Stomach (tissue), 9 donors: ENCODE measurements around the gene DNASE2. TPM values are rescaled to one million over a fixed set of nuclear protein-coding genes. Genes with fewer than 3 reads are reported as not detected.

ENCODE experiments used
- DNase-seq, 2 donors: peaks; one replicate each; pipeline versions ENCODE4 v3.0.0 to v3.0.0-alpha.2; 2013 to 2019
- H3K27ac ChIP-seq, 5 donors: fragments of 200-600 bp in 4 of 5; sonication (generic) in 4 of 5; one replicate each; pipeline ENCODE4 v1.5.1; 2013 to 2019; ENCODE audit warnings: mild to moderate bottlenecking in 1 of 5, moderate library complexity in 1 of 5
- H3K27me3 ChIP-seq, 3 donors: fragments of 200-600 bp; sonication (generic); one replicate each; pipeline ENCODE4 v1.5.1; 2017 to 2019; ENCODE audit warnings: mixed run types in 1 of 3
- H3K36me3 ChIP-seq, 4 donors: fragments of 200-600 bp; sonication (generic); 1 replicate in 3 of 4; 2 replicates in 1 of 4; pipeline ENCODE4 v1.5.1; 2016 to 2019
- H3K4me1 ChIP-seq, 4 donors: fragments of 200-600 bp; sonication (generic); one replicate each; pipeline ENCODE4 v1.5.1; 2016 to 2019
- H3K4me3 ChIP-seq, 4 donors: fragments of 200-600 bp; sonication (generic) in 3 of 4; one replicate each; pipeline ENCODE4 v1.5.1; 2016 to 2019; ENCODE audit warnings: mild to moderate bottlenecking in 1 of 4
- H3K9me3 ChIP-seq, 4 donors: fragments of 200-600 bp; sonication (generic); one replicate each; pipeline ENCODE4 v1.5.1; 2016 to 2019
- EP300 ChIP-seq: sonication (generic); formaldehyde crosslinking; IDR thresholded peaks from one replicate; pipeline ENCODE4 v1.6.1; 2017; ENCODE audit warnings: antibody characterized with exemption
- POLR2A ChIP-seq, 4 donors: fragments of 450-650 bp; IDR thresholded peaks; one replicate each; pipeline ENCODE4 v1.6.1; 2016; ENCODE audit warnings: antibody characterized with exemption in 4 of 4, control low read depth in 2 of 4, mild to moderate bottlenecking in 1 of 4, moderate library complexity in 1 of 4
- POLR2AphosphoS5 ChIP-seq, 3 donors: sonication (generic); formaldehyde crosslinking; IDR thresholded peaks; one replicate each; pipeline ENCODE4 v1.6.1; 2016; ENCODE audit warnings: antibody characterized with exemption in 3 of 3
- WGBS, 5 donors: extraction: QIAGEN DNeasy Blood & Tissue Kit in 3 of 5; methylation state at CpG; one replicate each; pipeline versions ENCODE4 v1.1.5 to v1.1.7; 2013 to 2018; 5-methylcytosine and 5-hydroxymethylcytosine counted together
- intact Hi-C: fragments of 100-400 bp; cut with DNase I; formaldehyde crosslinking; loops from one replicate; pipeline ENCODE4 v1.15.1; 2023; ENCODE audit warnings: low total_unique reads
- polyA plus RNA-seq, 3 donors: library from polyadenylated mRNA; stranded (reverse); fragments of 200-250 nt; gene quantifications; one replicate each; pipeline ENCODE4 v1.2.3, GENCODE V29; 2013
- total RNA-seq, 5 donors: library from RNA; depleted of rRNA; stranded (reverse); fragments of >200 nt; gene quantifications; one replicate each; pipeline versions ENCODE4 v1.1.0 to v1.2.3, GENCODE V29; 2014 to 2016
- TF ChIP-seq, protein P1 (sequence below), 7 experiments: fragments of 450-650 bp in 4 of 7; fragments of 200-600 bp in 3 of 7; sonication (generic) in 3 of 7; IDR thresholded peaks; one replicate each; pipeline ENCODE4 v1.5.1; 2016 to 2019; ENCODE audit warnings: antibody characterized with exemption in 7 of 7, control low read depth in 2 of 7, mild to moderate bottlenecking in 1 of 7
- donor health status: healthy with polysubstance abuse.
- donor health status: Bipolar disorder and iron deficiency.
- donor health status: healthy.

Gene DNASE2
- total and polyA plus RNA-seq, 8 donors = 9.0 to 53.1 (median 25.6) TPM

DNA sequence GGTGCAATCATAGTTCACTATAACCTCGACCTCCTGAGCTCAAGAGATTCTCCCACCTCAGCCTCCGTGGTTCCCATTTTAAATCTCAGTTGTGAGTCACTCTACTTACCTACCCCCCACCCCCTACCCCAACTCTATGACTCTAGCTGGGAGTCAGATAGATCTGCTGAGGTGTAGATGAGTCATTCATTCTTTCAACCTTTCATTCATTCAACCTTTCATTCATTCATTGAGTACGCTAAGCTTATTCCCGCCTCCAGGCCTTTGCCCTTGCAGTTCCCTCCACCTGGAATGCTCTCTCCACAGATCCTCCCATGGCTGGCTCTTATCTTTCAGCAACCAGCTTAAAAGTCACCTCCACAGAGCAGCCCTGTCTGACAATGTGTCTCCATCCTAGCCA lies 44.0 kb downstream of the DNASE2 start:
- DNase-seq = no peak
- Histone ChIP-seq H3K4me3 (no peak overlapping the region), H3K36me3 (no peaks in the 10 kb centered on the region), H3K9me3 (no peaks in the 10 kb centered on the region), H3K4me1 (peaks cover 31 to 69% (median 60%) of the 10 kb centered on the region in 4 donors), H3K27me3 (peaks cover 40 to 100% (median 99%) of the 10 kb centered on the region in 3 donors), H3K27ac (no peak overlapping the region)
- intact Hi-C loops = no loop called here
- no peak for TF ChIP-seq POLR2A (IDR thresholded peaks at IDR 0.05)
- TF ChIP-seq, protein P1, sequence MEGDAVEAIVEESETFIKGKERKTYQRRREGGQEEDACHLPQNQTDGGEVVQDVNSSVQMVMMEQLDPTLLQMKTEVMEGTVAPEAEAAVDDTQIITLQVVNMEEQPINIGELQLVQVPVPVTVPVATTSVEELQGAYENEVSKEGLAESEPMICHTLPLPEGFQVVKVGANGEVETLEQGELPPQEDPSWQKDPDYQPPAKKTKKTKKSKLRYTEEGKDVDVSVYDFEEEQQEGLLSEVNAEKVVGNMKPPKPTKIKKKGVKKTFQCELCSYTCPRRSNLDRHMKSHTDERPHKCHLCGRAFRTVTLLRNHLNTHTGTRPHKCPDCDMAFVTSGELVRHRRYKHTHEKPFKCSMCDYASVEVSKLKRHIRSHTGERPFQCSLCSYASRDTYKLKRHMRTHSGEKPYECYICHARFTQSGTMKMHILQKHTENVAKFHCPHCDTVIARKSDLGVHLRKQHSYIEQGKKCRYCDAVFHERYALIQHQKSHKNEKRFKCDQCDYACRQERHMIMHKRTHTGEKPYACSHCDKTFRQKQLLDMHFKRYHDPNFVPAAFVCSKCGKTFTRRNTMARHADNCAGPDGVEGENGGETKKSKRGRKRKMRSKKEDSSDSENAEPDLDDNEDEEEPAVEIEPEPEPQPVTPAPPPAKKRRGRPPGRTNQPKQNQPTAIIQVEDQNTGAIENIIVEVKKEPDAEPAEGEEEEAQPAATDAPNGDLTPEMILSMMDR (IDR thresholded peaks at IDR 0.05) = no peak
- TF ChIP-seq EP300 = no peak
- no peak for TF ChIP-seq POLR2AphosphoS5 (IDR thresholded peaks at IDR 0.05)
- WGBS, 5 donors = 65 to 75% (median 72%) methylated on average over 4 of the region's 4 CpGs

DNA sequence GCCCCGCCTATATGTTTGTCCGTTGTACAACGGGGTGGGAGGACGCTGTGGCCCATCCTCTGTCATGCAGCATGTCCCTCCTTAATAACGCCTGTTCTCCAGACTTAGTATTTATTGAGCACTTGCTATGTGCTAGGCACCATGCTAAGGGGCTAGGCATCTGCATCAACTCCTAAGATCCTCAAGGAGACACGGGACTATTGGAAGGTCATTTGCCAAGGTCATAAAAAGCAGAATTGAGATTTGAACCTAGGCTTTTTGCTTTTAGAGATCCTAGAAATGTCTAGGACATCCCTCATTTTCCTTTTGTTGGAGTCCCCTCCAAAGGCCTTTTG lies 44.8 kb downstream of the DNASE2 start:
- no peaks in the 10 kb centered on the region for H3K9me3 ChIP-seq
- WGBS, 5 donors = 4 to 6% (median 5%) methylated on average over 5 to 6 of the region's 6 CpGs
- H3K4me1 ChIP-seq = peaks cover 31 to 67% (median 59%) of the 10 kb centered on the region in 4 donors
- no peak overlapping the region for H3K27ac ChIP-seq
- no peak for DNase-seq
- peaks cover 42 to 100% (median 99%) of the 10 kb centered on the region in 3 donors for H3K27me3 ChIP-seq
- H3K36me3 ChIP-seq = no peaks in the 10 kb centered on the region
- intact Hi-C loops = no loop called here
- TF ChIP-seq POLR2AphosphoS5 (IDR thresholded peaks at IDR 0.05) = no peak
- no peak for TF ChIP-seq EP300
- TF ChIP-seq POLR2A (IDR thresholded peaks at IDR 0.05) = no peak
- TF ChIP-seq, protein P1 (IDR thresholded peaks at IDR 0.05) = no peak
- no peak overlapping the region for H3K4me3 ChIP-seq

DNA sequence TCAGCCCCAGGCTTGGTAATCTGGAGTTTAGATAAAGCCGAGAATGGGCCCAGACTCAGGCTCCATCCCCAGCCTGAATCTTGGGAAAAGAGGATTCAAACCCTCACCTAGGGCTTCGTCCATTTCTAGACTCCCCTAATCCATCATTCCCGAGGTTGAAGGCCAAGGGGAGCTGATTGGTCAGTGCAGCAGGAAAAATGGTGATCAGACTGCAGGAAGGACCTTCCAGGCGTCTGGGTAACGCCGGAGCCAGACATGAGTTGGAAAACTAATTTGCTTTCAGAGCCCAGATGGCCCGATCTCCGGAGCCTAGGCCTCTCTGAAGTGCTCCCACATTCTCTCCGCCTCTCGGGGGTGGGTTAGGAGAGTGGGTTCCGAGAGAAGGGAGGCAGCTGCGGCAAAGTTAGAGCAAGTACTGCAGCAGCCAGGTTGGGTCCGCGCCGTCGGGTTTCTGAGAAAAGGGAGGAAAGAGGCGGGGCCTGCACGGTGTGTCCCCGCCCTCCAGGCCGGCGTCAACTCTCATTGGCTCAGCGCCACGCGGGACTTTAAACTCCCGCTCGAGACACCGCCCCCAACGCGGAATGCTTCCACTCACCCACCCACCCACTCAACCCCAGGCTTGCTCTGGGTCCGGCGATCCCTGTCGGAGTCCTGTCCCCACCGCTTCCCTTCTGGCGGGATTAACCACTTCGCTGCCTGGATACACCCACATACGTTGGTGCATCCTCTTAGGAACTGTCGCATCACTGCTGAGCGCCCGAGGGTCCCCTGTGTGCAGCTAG lies 46.1 kb downstream of the DNASE2 start:
- no peak overlapping the region for H3K4me3 ChIP-seq
- peak; percentile 40 to 66 for DNase-seq
- H3K27me3 ChIP-seq = peaks cover 41 to 100% (median 94%) of the 10 kb centered on the region in 3 donors
- H3K4me1 ChIP-seq = peaks cover 24 to 55% (median 48%) of the 10 kb centered on the region in 4 donors
- H3K36me3 ChIP-seq = no peaks in the 10 kb centered on the region
- TF ChIP-seq EP300 (no peak), POLR2A (IDR thresholded peaks at IDR 0.05) (no peak), POLR2AphosphoS5 (IDR thresholded peaks at IDR 0.05) (no peak)
- TF ChIP-seq, protein P1 (IDR thresholded peaks at IDR 0.05) = no peak
- H3K9me3 ChIP-seq = no peaks in the 10 kb centered on the region
- intact Hi-C loops = no loop called here
- 7 to 9% (median 9%) methylated on average over 38 to 39 of the region's 39 CpGs for WGBS, 5 donors
- no peak overlapping the region for H3K27ac ChIP-seq

DNA sequence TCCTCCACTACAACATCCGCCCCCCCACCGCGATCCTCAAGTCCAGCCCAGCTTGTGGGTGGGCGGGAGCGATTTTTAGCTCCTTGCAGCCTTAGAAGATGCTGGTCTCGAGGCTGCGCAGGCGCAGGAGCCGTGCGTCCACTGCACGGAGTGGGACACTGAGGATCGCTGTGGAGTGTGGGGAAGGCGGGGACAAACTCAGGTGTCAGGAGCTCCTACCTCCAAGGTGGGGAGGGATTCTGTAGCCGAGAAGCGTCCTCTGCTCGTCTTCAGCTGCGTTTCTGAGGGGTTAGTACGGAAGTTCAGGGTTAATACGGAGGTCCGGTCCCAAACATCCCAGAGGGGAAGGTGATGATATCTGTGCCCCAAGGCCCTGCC lies 46.7 kb downstream of the DNASE2 start, which contains the start of gene RTBDN:
RTBDN (minus strand) TSS at position 14 of the 378 bp plus-strand sequence. CDS start 4,600 bp downstream, outside the sequence.
- Histone ChIP-seq H3K27ac (no peak within 1 kb of the TSS), H3K4me3 (peak within 1 kb of the TSS; percentile 45 to 65 (median 48)), H3K9me3 (no peaks in the 10 kb centered on the region), H3K27me3 (peaks cover 40 to 100% (median 94%) of the 10 kb centered on the region in 3 donors), H3K4me1 (peaks cover 24 to 55% (median 47%) of the 10 kb centered on the region in 4 donors), H3K36me3 (no peaks in the 10 kb centered on the region)
- WGBS, 5 donors = 4 to 14% (median 8%) methylated on average over 11 to 20 of the region's 20 CpGs
- intact Hi-C loops = no loop called here
- peak in 1 of 2 donors; percentile 37 for DNase-seq
- TF ChIP-seq, protein P1 (IDR thresholded peaks at IDR 0.05) = no peak
- no peak for TF ChIP-seq POLR2AphosphoS5 (IDR thresholded peaks at IDR 0.05)
- no peak for TF ChIP-seq POLR2A (IDR thresholded peaks at IDR 0.05)
- no peak for TF ChIP-seq EP300
